Kidney (tissue), 14 donors: ENCODE data around the gene CA5A. TPM values are rescaled to one million over a fixed set of nuclear protein-coding genes. Genes with fewer than 3 reads are reported as not detected.
A peak's percentile ranks its signal among the peaks of the same experiment; 100 is the strongest.
"Not testable (repeated sequence)": the region's sequence is repeated elsewhere in the genome, so short reads cannot be mapped to it uniquely, and the experiment has no call there.

Experiments
- DNase-seq, 5 donors: peaks; one replicate each; pipeline ENCODE4 v3.0.0-alpha.2; 2013 to 2020
- FAIRE-seq: peaks from 2 replicates; lab custom pipeline; 2012; peaks lifted over from hg19 to GRCh38; lab: Jason Lieb, UNC
- H3K27ac ChIP-seq, 2 donors: one replicate each; pipeline ENCODE4 v1.7.0; 2013; ENCODE audit warnings: low read depth in 2 of 2, low read length in 2 of 2, inconsistent platforms in 1 of 2
- H3K27me3 ChIP-seq: one replicate; pipeline ENCODE4 v1.7.1; 2013; ENCODE audit warnings: low read length, inconsistent platforms; ENCODE audit not compliant: control insufficient read depth, insufficient read depth
- H3K36me3 ChIP-seq, 3 donors: one replicate each; pipeline versions ENCODE4 v1.7.0 to v1.7.1; 2013; ENCODE audit warnings: low read length in 3 of 3, control low read depth in 1 of 3, inconsistent platforms in 1 of 3; ENCODE audit not compliant: insufficient read depth in 3 of 3, control insufficient read depth in 2 of 3
- H3K4me1 ChIP-seq, 3 donors: one replicate each; pipeline versions ENCODE4 v1.7.0 to v1.7.1; 2013; ENCODE audit warnings: low read length in 3 of 3, inconsistent platforms in 1 of 3, low read depth in 1 of 3; ENCODE audit not compliant: control insufficient read depth in 2 of 3, insufficient read depth in 2 of 3
- H3K4me3 ChIP-seq, 3 donors: one replicate each; pipeline versions ENCODE4 v1.7.0 to v1.8.1; 2013; ENCODE audit warnings: low read length in 3 of 3, control low read depth in 1 of 3, inconsistent platforms in 1 of 3
- H3K9ac ChIP-seq, 3 donors: one replicate each; pipeline versions ENCODE4 v1.7.0 to v1.7.1; 2013; ENCODE audit warnings: low read length in 3 of 3, control low read depth in 1 of 3, inconsistent platforms in 1 of 3
- H3K9me3 ChIP-seq, 3 donors: one replicate each; pipeline versions ENCODE4 v1.7.0 to v1.7.1; 2013; ENCODE audit warnings: low read length in 3 of 3, control low read depth in 1 of 3, inconsistent platforms in 1 of 3; ENCODE audit not compliant: control insufficient read depth in 2 of 3, insufficient read depth in 1 of 3
- CTCF ChIP-seq: IDR thresholded peaks from 3 replicates; pipeline ENCODE4 v1.5.1; 2012; ENCODE audit warnings: mild to moderate bottlenecking, moderate library complexity, borderline replicate concordance; ENCODE audit not compliant: insufficient read depth; ENCODE audit errors: extremely low read depth
- intact Hi-C: fragments of 100-400 bp; cut with DNase I; formaldehyde crosslinking; loops from one replicate; pipeline ENCODE4 v1.11.1; 2022
- polyA plus RNA-seq: library from polyadenylated mRNA; stranded (reverse); fragments of 350-450 nt; fragmentation: Illumina TruSeq; extraction: RNeasy Lipid Tissue Mini Kit (QIAGEN cat#74804); gene quantifications from one replicate; pipeline ENCODE4 v1.2.3, GENCODE V29; 2014; ENCODE audit warnings: low read depth, low replicate concordance; ENCODE audit not compliant: insufficient read depth
- total RNA-seq: library from RNA; stranded (reverse); fragmentation: NEBNext Ultra II Directional; extraction: Animal tissue kit (Norgen Biotek cat#: 25700); gene quantifications from one replicate; pipeline ENCODE4 v1.2.1, GENCODE V29; 2021
- donor health status: control.
- donor health status: control.
- donor health status: control.
- donor health status: control.
- donor health status: control.
- donor health status: DM: yes; HTN: yes; CAD: no.
- donor health status: Normal renal cell carcinoma (clear cell type).

Gene CA5A
- total and polyA plus RNA-seq, 2 donors from 2014 or later: not detected

- H3K9ac ChIP-seq, H3K27me3 ChIP-seq, intact Hi-C loops, H3K4me1 ChIP-seq, H3K9me3 ChIP-seq, H3K27ac ChIP-seq, H3K36me3 ChIP-seq, FAIRE-seq: not testable (repeated sequence)
- DNase-seq: peak; percentile 73 to 93 (median 79)
- peak within 1 kb of the TSS; percentile 7 to 43 (median 38) for H3K4me3 ChIP-seq
These were observed 67.1 kb downstream of the CA5A start, which contains the start of gene SLC7A5 for GRCh38 chr16:87869061-87869878. SLC7A5 (minus strand) TSS chr16:87869507; CDS start chr16:87869422, 85 bp downstream.

GRCh38 chr16:87868254-87869029 lies 67.9 kb downstream of the CA5A start:
- peak in 1 of 5 donors; percentile 50 for DNase-seq
- H3K27me3 ChIP-seq, H3K9me3 ChIP-seq, H3K27ac ChIP-seq, FAIRE-seq, intact Hi-C loops, H3K4me1 ChIP-seq, H3K36me3 ChIP-seq, H3K9ac ChIP-seq: not testable (repeated sequence)
- H3K4me3 ChIP-seq: peak overlapping the region in 2 of 3 donors; percentile 37 to 38

GRCh38 chr16:87865902-87866555 lies 70.3 kb downstream of the CA5A start:
- not testable (repeated sequence) for FAIRE-seq, H3K4me1 ChIP-seq

GRCh38 chr16:87864331-87864989 lies 71.9 kb downstream of the CA5A start:
- H3K9me3 ChIP-seq: no peaks in the 10 kb centered on the region
- no peak overlapping the region for H3K9ac ChIP-seq
- H3K27me3 ChIP-seq: no peaks in the 10 kb centered on the region
- no peak overlapping the region for H3K4me3 ChIP-seq
- no peak for TF ChIP-seq CTCF
- intact Hi-C loops: no loop called here
- peaks cover 0 to 8% (median 0%) of the 10 kb centered on the region in 3 donors for H3K4me1 ChIP-seq
- FAIRE-seq (no peak), DNase-seq (no peak)
- H3K36me3 ChIP-seq: no peaks in the 10 kb centered on the region
- no peak overlapping the region for H3K27ac ChIP-seq

More at GRCh38 chr16:87865902-87866555, 70.3 kb downstream of the CA5A start:
- intact Hi-C loops, H3K9ac ChIP-seq, H3K9me3 ChIP-seq, DNase-seq, H3K27me3 ChIP-seq, H3K27ac ChIP-seq, H3K4me3 ChIP-seq, H3K36me3 ChIP-seq: not testable (repeated sequence)

- H3K27ac ChIP-seq, H3K9ac ChIP-seq, H3K4me1 ChIP-seq, H3K4me3 ChIP-seq, H3K9me3 ChIP-seq, intact Hi-C loops, H3K36me3 ChIP-seq, H3K27me3 ChIP-seq, FAIRE-seq, DNase-seq: not testable (repeated sequence)
These were observed 73.0 kb downstream of the CA5A start for GRCh38 chr16:87863327-87863635.

GRCh38 chr16:87862597-87863326 lies 73.6 kb downstream of the CA5A start:
- DNase-seq, H3K4me3 ChIP-seq, intact Hi-C loops, H3K9ac ChIP-seq, H3K27me3 ChIP-seq, H3K36me3 ChIP-seq, H3K27ac ChIP-seq, H3K4me1 ChIP-seq, H3K9me3 ChIP-seq, FAIRE-seq: not testable (repeated sequence)
